Measurements from ENCODE around the gene MORN2. TPM values are rescaled to one million over a fixed set of nuclear protein-coding genes. Genes with fewer than 3 reads are reported as not detected.

MORN2 gene
- total RNA-seq, 2 donors from 2014 or later, result 9.2 to 11.5 TPM

DNA sequence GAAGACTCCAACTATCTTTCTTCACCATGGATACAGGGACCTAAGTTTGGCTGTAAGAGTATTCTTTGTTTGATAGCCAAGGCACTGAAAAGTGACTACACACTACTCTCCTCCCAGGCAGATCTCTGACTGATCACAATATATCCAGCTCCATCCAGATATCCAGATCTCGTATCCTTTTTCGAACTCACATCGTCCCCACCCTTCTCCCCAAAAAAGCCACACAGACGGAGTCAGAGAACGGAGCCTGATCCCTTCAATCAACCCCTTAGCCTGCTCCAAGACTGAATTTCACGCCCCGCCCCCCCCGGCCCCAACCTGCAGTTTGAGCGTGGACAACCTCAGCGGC is 575 bp upstream of the MORN2 start:
- no peak for DNase-seq
- TF ChIP-seq, protein P1, sequence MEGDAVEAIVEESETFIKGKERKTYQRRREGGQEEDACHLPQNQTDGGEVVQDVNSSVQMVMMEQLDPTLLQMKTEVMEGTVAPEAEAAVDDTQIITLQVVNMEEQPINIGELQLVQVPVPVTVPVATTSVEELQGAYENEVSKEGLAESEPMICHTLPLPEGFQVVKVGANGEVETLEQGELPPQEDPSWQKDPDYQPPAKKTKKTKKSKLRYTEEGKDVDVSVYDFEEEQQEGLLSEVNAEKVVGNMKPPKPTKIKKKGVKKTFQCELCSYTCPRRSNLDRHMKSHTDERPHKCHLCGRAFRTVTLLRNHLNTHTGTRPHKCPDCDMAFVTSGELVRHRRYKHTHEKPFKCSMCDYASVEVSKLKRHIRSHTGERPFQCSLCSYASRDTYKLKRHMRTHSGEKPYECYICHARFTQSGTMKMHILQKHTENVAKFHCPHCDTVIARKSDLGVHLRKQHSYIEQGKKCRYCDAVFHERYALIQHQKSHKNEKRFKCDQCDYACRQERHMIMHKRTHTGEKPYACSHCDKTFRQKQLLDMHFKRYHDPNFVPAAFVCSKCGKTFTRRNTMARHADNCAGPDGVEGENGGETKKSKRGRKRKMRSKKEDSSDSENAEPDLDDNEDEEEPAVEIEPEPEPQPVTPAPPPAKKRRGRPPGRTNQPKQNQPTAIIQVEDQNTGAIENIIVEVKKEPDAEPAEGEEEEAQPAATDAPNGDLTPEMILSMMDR (IDR thresholded peaks at IDR 0.05), result no peak
- peak overlapping the region; percentile 76 to 79 for H3K9ac ChIP-seq (ENCODE audit: low read depth in 2 of 2, low read length in 2 of 2)
- H3K27me3 ChIP-seq, result no peaks in the 10 kb centered on the region
- no peaks in the 10 kb centered on the region for H3K36me3 ChIP-seq
- intact Hi-C loops (cut with DNase I), result no loop called here
- H3K4me1 ChIP-seq, result no peaks in the 10 kb centered on the region
- H3K9me3 ChIP-seq, result no peaks in the 10 kb centered on the region
- H3K4me3 ChIP-seq, result peak overlapping the region; percentile 86
- peak overlapping the region; percentile 42 for H3K27ac ChIP-seq

DNA sequence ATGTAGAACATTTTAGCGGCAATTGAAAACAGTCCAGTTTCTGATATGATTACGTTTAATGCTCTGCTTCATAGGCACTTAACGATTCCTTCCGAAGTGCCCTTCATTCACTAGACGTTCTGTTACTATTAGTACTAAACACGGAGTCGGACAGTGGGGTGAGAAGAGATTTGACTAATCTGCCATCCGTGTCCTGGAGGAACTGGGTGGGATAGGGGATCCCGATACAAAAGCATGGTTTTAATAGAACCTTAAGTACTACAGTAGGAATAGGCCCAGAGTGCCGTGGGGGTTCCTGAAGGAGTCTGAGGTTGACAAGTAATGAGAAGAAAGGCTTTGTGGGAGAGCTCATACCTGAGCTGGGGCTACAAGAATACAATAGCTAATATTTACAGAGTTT is 631 bp downstream of the MORN2 start:
- DNase-seq, result no peak

DNA sequence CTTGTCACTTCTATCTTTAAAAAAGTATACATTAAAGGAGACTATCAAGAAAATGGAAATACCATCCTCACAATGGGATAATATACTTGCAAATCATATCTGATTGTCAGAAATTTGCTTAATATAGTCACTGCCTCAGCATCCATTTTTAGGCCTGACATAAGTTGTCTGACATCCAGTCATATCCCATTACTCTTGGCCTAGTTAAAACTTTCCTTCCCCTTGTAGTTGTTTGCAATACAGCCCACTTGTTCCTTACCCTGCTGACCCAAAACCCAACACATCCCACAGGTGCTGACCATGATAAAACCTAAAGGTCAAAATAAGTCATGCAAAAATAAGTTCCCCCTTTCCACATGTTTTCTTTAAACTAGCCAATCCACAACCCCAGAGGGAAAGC is 10.3 kb downstream of the MORN2 start:
- no peaks in the 10 kb centered on the region for H3K9me3 ChIP-seq
- H3K4me3 ChIP-seq, result no peak overlapping the region
- TF ChIP-seq, protein P1 (IDR thresholded peaks at IDR 0.05), result no peak
- H3K9ac ChIP-seq (ENCODE audit: low read depth in 2 of 2, low read length in 2 of 2), result no peak overlapping the region
- H3K27me3 ChIP-seq, result no peaks in the 10 kb centered on the region
- no peaks in the 10 kb centered on the region for H3K36me3 ChIP-seq
- no peak for DNase-seq
- no peak overlapping the region for H3K27ac ChIP-seq
- intact Hi-C loops (cut with DNase I), result no loop called here
- H3K4me1 ChIP-seq, result no peaks in the 10 kb centered on the region

More for the DNA sequence above, 631 bp downstream of the MORN2 start:
- Histone ChIP-seq H3K27me3 (no peaks in the 10 kb centered on the region), H3K4me1 (no peaks in the 10 kb centered on the region), H3K36me3 (no peaks in the 10 kb centered on the region), H3K9ac (ENCODE audit: low read depth in 2 of 2, low read length in 2 of 2) (peak overlapping the region; percentile 76 to 79), H3K4me3 (peak overlapping the region; percentile 86), H3K27ac (no peak overlapping the region), H3K9me3 (no peaks in the 10 kb centered on the region)
- intact Hi-C loops (cut with DNase I), result no loop called here
- TF ChIP-seq, protein P1 (IDR thresholded peaks at IDR 0.05), result no peak

DNA sequence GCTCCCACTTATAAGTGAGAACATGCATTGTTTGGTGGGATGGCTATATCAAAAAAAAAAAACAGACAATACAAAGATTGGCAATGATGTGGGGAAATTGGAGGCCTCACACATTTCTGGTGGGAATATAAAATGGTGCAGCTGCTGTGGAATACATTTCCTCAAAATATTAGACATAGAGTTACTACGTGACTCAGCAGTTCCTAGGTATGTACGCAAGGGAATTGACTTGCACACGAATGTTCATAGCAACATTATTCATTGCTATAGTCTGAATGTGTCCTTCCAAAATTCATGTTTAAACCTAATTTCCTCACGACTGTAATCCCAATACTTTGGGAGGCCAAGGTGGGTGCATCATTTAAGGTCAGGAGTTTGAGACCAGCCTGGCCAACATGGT is 11.6 kb downstream of the MORN2 start:
- no peak overlapping the region for H3K9ac ChIP-seq (ENCODE audit: low read depth in 2 of 2, low read length in 2 of 2)
- no peaks in the 10 kb centered on the region for H3K27me3 ChIP-seq
- H3K27ac ChIP-seq, result no peak overlapping the region
- no peaks in the 10 kb centered on the region for H3K4me1 ChIP-seq
- no peaks in the 10 kb centered on the region for H3K9me3 ChIP-seq
- no peak for DNase-seq
- intact Hi-C loops (cut with DNase I), result no loop called here
- TF ChIP-seq, protein P1 (IDR thresholded peaks at IDR 0.05), result no peak
- no peaks in the 10 kb centered on the region for H3K36me3 ChIP-seq
- no peak overlapping the region for H3K4me3 ChIP-seq

DNA sequence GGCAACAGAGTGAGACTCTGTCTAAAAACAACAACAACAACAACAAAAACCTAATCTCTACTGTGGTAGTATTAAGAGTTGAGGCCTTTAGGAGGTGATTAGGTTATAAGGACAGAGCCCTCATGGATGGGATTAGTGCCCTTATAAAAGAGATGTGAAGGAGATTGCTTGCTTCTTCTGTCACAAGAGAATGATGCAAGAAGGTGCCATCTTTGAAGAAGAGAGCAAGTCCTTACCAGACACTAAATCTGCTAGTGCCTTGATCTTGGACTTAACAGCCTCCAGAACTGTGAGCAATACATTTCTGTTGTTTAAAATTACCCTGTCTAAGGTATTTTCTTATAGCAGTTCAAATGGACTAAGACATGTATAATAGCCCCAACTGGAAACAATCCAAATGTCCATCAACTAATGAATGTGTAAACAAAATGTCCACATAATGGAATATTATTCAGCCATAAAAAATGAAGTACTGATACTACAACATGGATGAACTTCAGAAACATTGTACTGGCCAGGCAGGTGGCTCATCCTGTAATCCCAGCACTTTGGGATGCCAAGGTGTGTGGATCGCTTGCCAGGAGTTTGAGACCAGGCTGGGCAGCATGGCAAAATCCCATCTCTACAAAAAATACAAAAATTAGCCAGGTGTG is 12.3 kb downstream of the MORN2 start:
- H3K9ac ChIP-seq (ENCODE audit: low read depth in 2 of 2, low read length in 2 of 2), result no peak overlapping the region
- no peaks in the 10 kb centered on the region for H3K4me1 ChIP-seq
- H3K9me3 ChIP-seq, result no peaks in the 10 kb centered on the region
- no peak overlapping the region for H3K27ac ChIP-seq
- no peaks in the 10 kb centered on the region for H3K27me3 ChIP-seq
- DNase-seq, result no peak
- H3K4me3 ChIP-seq, result no peak overlapping the region
- H3K36me3 ChIP-seq, result no peaks in the 10 kb centered on the region
- intact Hi-C loops (cut with DNase I), result no loop called here
- TF ChIP-seq, protein P1 (IDR thresholded peaks at IDR 0.05), result no peak
